Measurements from ENCODE around the gene HIVEP1.
"Not testable (repeated sequence)": the region's sequence is repeated elsewhere in the genome, so short reads cannot be mapped to it uniquely, and the experiment has no call there.

HIVEP1 gene

DNA sequence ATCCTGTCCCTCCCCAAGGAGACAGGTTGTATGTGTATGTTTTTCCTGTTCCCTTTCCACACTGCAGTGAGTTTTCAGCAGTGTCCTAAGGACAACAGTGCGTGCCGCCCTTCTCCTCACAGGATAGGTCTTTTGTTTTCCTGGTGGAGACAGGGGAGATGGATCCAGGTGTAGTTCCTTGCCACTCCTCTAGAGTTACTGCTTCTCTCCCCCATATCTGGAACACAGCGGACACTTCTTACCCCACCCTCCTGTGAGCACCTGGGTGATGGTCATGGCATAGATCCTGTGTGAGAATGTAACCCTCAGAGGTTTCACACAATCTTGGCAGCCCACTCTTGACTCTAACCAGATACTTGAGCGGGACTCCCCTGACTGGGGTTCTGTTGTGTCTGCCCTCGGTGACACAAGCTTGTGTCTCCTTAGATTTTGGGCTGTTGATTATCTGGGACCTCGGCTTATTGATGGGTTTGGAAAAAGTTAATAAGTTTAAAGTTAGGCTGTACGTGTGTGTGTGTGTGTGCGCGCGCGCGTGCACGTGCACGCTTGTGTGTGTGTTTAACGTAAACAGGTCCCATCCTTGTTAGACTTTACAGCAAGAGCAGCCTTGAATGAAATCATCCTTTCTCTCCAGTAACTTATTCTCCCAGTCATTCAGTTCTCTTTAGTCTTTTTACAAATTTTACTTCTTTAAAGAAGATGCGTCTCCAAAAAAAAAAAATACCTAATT is 146.7 kb downstream of the HIVEP1 start:
- DNase-seq (ENCODE audit: low spot score) = no peak

GRCh38 chr6:12160326-12160725 is 148.2 kb downstream of the HIVEP1 start:
- DNase-seq (ENCODE audit: low spot score) = no peak

- no peak for DNase-seq (ENCODE audit: low spot score)
Measured at GRCh38 chr6:12162213-12162612, 150.1 kb downstream of the HIVEP1 start.

DNA sequence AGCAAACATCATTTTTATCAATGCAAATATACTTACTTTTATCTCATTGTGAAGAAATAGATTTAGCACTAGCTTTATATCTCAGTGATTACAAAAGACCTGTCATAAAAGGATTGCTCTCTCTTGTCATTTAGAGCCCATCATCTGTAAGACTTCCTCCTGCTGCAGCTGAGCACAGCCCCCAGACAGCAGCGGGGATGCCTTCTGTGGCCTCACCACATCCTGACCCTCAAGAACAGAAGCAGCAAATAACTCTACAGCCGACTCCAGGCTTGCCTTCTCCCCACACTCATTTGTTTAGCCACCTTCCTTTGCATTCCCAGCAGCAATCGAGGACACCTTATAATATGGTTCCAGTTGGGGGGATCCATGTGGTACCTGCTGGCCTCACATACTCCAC is 151.0 kb downstream of the HIVEP1 start:
- DNase-seq (ENCODE audit: low spot score) = no peak

- DNase-seq (ENCODE audit: low spot score) = no peak
Measured at GRCh38 chr6:12163744-12164507, 151.8 kb downstream of the HIVEP1 start.

DNA sequence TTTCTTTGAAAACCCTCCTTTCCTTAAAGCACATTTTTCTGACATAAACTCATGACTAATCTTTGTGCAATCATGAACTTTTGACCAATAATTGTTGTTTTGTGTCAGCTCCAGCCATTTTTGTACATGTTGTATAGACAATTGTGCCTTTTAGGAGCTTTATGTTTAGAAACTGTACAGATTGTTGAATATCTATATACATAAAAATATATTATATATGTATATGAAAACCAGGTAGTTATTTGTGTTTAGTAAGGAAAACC is 152.3 kb downstream of the HIVEP1 start:
- DNase-seq (ENCODE audit: low spot score) = no peak

- no peak for DNase-seq (ENCODE audit: low spot score)
Measured at GRCh38 chr6:12165297-12165696, 153.2 kb downstream of the HIVEP1 start.

GRCh38 chr6:12165722-12166280 is 153.7 kb downstream of the HIVEP1 start:
- DNase-seq (ENCODE audit: low spot score) = no peak

- DNase-seq (ENCODE audit: low spot score) = no peak
Measured at GRCh38 chr6:12169377-12169776, 157.3 kb downstream of the HIVEP1 start.

DNA sequence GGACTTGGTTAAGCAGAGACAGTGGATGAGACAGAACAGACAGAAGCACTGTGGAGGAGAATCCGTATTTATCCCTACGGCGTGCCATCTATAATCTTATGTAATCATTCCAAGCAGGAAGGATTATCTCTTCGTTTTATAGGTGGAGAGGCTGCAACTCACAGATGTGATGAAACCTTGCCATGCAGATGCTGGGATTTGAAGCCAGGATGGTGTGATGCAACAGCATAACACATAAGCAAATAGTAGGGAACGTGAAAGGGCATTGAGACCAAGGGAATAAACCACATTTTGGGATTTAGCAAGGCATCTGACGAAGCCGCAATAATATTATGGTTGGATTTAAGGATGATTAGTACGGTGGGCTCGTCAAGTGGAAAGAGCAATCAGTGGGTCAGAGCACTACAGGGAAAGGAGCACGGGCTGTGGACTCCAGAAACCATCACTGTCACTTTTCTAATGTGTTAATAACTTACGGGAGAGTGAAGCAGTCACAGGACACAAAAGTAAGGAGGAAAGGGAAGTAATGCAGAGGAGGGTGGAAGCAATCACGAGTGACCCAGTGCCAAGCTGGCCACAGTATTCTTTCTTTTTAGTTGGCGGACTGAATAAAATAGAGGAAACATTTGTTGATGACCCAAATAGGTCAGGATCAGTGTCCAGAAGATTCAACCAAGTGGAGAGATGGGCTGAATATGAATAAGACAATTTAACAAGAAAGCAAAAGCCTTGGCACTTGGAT is 158.4 kb downstream of the HIVEP1 start:
- DNase-seq (ENCODE audit: low spot score) = no peak

DNA sequence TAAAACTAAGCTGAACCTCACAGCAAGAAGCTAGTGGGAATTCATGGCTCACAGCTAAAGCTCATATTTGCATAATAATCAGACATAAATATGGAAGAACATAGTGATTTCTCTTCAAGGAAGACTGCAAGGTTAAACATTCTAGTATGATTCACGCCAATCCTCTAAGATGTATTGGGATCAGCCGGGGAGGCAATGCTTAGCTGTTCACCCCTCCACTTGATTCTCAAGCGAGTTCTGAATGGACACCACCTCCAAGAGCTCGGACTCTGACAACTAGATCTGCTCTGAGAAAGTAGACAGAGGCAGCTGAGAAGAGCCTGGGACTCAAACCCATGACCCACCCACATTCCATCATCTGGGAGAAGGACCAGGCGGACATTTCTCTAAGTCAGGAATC is 159.6 kb downstream of the HIVEP1 start:
- no peak for DNase-seq (ENCODE audit: low spot score)

GRCh38 chr6:12172572-12172971 is 160.5 kb downstream of the HIVEP1 start:
- no peak for DNase-seq (ENCODE audit: low spot score)

- DNase-seq (ENCODE audit: low spot score) = no peak
Measured at GRCh38 chr6:12173181-12173580, 161.1 kb downstream of the HIVEP1 start.

GRCh38 chr6:12173661-12174060 is 161.5 kb downstream of the HIVEP1 start:
- DNase-seq (ENCODE audit: low spot score) = no peak

- no peak for DNase-seq (ENCODE audit: low spot score)
Measured at GRCh38 chr6:12174878-12175277, 162.8 kb downstream of the HIVEP1 start.

GRCh38 chr6:12175626-12176025 is 163.5 kb downstream of the HIVEP1 start:
- no peak for DNase-seq (ENCODE audit: low spot score)

DNA sequence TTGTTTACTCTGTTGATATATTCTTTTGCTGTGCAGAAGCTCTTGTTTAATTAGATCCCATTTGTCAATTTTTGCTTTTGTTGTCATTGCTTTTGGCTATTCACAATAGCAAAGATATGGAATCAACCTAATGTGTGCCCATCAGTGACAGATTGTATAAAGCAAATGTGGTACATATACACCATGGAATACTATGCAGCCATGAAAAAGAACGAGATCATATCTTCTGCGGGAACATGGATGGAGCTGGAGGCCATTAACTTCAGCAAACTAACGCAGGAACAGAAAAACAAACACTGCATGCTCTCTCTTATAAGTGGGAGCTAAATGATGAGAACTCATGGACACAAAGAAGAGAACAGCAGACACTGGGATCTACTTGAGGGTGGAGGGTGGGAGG is 164.7 kb downstream of the HIVEP1 start:
- DNase-seq (ENCODE audit: low spot score) = not testable (repeated sequence)

GRCh38 chr6:12178521-12178920 is 166.4 kb downstream of the HIVEP1 start:
- DNase-seq (ENCODE audit: low spot score) = no peak

GRCh38 chr6:12181481-12181880 is 169.4 kb downstream of the HIVEP1 start:
- DNase-seq (ENCODE audit: low spot score) = no peak

DNA sequence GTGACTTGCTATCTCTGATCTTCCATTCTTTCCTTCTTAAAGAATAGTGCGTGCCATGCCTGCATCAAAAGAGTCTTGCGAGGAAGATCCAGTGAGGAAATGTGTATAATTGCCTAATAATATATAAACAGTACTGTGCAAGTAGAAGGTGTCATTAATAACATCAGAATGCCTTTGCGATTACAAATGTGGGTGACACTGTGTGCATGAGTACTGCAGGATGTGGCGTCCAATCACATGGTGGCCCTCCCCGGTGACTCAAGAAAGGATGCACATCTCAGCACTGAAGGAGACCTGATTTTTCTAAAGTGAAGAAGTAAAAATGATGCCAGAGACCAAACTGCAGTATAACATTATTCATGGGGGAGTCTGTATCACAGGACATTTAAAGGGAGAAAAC is 170.6 kb downstream of the HIVEP1 start:
- DNase-seq (ENCODE audit: low spot score) = no peak

DNA sequence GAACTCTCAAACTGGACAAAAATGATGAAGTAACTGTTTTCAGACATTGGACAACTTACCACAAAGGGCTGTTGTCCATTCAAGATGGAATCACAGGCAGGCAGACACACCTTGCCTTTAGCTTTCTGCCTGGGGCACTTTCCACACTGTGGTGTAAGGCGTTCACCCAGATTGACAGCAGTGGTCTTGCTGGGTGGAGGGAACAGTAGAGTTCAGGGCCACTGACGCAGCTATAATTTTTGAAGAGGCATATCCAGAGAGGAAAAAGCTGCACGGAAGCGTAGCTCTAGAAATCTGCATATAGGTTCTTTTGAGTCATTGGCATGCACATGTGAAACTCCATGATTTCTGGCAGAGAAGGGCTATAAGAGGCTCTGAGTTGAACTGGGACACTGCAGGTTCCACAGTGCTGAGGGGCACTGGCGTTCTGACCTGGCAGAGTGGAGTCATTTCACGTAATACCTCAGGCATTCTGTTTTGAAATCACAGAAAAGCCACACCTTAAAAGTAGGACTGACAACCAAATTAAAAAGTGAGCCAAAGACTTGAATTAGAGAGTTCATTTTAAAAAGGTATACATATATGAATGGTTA is 173.1 kb downstream of the HIVEP1 start:
- DNase-seq (ENCODE audit: low spot score) = no peak

- DNase-seq (ENCODE audit: low spot score) = no peak
Measured at GRCh38 chr6:12186528-12186927, 174.4 kb downstream of the HIVEP1 start.

DNA sequence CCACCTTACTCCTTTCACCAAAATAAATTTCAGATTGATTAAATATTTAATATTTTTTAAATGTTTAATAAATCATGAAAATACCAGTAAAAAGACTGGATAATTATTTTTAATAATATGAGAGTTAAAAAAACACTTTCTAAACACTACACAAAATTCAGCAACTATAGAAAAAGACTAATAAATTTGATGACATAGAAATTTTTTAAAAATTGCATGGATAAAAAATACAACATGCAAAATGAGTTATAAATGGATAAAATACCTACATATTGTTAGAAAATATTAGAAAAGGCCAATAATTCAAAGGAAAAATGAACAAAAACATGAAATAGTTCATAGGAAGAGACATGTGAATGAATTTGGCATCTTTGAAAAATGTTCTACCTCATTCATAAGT is 177.0 kb downstream of the HIVEP1 start:
- DNase-seq (ENCODE audit: low spot score) = no peak
